Activated CD4-positive, alpha-beta T cell treated with anti-CD3 and anti-CD28 coated beads for 1 hour (primary cell): ENCODE data around the gene DCTN3.

Experiments used
- DNase-seq: peaks from one replicate; pipeline ENCODE4 v3.0.0-alpha.2; 2020

The DCTN3 gene

DNA sequence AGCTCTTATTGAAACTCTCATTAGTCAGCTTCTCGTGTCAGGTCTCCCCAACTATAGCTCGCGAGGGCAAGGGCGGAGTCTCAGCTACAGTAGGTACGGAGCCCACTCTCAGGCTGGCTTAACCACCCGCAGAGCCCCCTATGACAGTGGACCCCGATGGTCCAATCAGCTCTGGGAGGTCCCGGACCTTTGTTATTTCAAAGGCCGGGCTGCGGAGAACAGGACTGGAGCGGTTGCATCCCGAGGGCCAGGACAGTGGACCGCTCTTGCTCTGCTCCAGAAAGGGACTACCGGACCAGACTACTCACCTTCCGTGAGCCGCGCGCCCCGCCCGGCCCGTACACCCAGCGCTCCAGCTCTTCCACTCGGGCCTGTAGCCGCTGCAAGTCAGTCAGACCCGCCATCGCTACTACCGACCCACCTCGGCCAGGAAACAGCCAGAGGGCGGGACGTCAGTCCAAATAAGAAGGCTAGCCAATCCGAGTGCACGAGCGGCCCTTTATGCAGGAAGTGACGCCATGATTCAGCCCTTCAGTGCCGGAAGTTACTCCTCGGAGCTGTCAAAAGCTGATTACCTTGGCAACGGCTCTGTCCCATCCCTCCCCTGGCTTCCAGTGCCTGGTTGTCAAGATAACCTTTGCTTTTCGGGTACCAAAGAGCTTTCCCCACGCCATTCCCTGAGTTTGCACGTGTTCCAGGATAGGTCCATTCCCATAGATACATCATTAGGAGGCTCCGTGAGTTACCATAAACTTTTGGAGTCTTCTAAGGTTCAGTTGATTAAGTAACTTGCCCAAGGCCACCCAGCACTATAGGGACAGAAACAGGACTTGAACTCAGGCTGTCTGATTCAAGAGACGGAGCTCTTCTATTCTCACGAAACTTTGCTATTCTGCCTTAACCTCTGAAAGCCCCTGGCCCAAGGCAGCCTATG lies at the start of gene DCTN3:
TSS of gene DCTN3 (minus strand) at position 435 of the 934 bp plus-strand sequence. CDS start at position 404, 31 bp downstream.
- DNase-seq, result peak; percentile 85

- DNase-seq, result peak; percentile 87
Observed at GRCh38 chr9:34665381-34666250, 45.3 kb upstream of the DCTN3 start.

- DNase-seq, result no peak
Observed at GRCh38 chr9:34665067-34665380, 44.7 kb upstream of the DCTN3 start.

DNA sequence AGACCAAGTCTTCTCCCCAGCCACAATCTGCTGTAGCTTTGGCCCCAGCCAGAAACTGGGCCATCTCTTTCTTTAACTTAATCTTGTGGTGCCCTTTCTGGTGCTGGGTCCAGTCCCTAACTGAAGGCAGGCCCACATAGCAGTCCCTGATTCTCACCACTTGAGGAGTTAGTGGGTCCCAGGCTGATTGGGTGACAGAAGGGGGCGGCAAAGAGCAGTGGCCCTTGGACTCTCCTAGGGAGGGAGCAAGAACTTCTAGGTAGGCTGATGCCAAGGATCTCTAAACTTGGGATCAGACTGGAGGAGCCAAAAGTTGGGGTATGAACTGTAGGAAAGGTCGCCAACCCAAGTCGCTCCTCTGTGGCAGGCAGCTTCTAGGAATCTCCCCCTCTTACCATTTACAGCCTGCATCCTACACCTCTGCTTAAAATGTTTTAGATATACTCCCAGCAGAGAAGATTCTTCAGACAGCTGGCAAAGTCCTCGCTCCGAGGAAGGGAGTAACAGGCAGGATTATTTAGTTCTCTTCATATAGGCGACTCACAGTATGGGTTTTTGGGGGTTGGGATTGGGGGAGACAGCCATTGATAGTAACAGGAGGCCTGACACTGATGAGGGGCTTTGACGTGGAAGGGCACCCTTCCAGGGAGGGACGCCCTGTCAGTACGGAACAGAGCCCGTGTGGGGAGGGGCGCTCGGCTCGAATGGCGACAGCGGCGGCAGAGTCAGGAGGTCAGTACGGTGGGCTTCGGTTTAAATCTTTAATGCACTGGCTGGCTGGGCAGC lies 44.2 kb upstream of the DCTN3 start:
- DNase-seq, result peak; percentile 59

- no peak for DNase-seq
Observed at GRCh38 chr9:34663303-34663605, 43.0 kb upstream of the DCTN3 start.

DNA sequence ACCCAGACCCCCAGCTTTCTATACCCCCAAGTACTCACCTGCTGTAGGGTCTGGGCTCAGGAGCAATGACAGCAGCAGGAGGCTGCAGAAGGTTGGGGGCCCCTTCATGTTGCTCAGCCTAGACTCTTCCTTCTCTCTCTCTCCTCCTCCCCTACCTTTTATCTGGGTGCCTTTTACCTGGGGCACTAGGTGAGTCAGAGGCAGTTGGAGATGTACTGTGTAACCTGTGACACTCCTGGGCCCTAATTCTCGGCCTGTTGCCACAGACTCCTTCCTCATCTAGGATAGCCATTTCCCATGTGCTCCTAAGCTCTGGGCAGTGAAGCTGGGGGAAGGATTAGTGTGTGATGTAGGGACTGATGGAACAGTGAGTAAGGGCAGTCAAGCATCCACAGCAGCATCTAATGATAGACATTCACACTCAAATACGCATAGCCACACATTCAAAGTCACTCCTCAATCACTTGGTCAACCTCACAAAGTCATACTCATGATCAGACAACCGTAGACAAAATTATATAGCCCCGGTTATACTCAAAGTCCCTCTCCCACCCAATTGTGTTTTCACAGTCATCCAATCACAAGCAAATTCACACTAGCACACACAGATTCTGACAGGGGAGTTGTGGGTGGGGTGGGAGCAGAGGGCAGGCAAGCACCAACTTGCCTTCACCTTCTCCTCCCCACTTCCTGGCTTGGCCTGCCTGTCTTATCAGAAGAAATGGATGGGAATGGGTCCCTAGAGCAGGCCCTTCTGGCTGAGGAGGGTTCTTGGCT lies 42.4 kb upstream of the DCTN3 start, which contains the start of gene CCL27:
TSS of gene CCL27 (minus strand) at position 132 of the 777 bp plus-strand sequence. CDS start at position 108, 24 bp downstream.
- DNase-seq, result no peak

DNA sequence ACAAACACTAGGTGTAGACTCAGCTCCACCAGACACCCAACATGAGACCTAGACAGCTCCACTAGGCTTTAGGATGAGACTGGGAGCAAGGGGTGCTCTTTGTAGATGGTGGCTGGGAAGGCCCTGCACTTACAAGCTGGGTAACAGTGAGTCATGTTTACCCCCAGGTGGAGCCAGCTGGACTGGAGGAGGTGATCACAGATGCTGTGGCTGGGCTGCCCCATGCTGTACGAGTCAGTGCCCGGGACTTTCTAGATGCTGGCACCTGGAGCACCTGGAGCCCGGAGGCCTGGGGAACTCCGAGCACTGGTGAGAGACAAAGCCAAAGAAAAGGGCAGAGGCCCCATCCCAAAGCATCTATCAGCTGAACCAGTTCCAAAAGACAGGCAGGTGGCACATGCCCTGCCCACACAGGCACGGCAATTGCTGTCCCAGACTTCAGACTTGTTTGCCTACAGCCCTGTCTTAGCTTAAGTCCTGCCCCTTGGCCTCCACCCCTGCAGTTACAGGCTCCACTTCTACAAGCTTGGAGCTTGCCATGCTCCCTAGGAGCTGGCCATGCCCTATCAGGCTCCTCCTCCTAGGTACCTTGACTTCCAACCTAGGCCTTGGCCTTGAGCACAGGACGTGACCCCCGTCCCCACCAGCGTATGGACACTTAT lies 39.4 kb upstream of the DCTN3 start:
- DNase-seq, result no peak

DNA sequence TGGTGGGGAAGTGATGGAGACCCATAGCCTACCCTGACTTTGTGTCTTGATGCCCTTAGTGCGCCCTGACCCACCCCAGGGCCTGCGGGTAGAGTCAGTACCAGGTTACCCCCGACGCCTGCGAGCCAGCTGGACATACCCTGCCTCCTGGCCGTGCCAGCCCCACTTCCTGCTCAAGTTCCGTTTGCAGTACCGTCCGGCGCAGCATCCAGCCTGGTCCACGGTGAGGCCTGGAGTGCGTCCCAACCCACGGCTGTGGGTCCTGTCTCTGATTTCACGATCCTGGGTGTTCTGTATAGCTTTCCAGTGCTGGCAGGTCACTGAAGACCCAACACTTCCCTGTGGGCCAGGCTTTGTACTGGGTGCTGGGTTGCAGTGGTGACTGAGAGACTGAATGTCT lies 38.2 kb upstream of the DCTN3 start:
- no peak for DNase-seq

DNA sequence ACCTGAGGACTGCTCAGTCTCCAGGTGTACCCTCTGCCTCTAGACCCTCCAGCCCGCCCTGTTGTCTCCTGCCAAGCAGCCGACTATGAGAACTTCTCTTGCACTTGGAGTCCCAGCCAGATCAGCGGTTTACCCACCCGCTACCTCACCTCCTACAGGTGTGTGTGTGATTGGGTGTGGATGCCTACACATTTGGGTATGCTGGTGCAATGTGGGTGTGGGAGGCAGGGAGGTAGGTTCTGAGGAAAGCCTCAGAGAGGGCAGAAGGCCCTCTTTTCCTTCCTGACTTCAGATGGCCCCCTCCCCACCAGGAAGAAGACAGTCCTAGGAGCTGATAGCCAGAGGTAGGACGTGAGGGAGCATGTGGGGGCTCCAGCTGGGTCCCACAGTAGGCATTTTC lies 36.7 kb upstream of the DCTN3 start:
- no peak for DNase-seq

GRCh38 chr9:34655394-34655793 lies 35.1 kb upstream of the DCTN3 start:
- DNase-seq, result no peak

DNA sequence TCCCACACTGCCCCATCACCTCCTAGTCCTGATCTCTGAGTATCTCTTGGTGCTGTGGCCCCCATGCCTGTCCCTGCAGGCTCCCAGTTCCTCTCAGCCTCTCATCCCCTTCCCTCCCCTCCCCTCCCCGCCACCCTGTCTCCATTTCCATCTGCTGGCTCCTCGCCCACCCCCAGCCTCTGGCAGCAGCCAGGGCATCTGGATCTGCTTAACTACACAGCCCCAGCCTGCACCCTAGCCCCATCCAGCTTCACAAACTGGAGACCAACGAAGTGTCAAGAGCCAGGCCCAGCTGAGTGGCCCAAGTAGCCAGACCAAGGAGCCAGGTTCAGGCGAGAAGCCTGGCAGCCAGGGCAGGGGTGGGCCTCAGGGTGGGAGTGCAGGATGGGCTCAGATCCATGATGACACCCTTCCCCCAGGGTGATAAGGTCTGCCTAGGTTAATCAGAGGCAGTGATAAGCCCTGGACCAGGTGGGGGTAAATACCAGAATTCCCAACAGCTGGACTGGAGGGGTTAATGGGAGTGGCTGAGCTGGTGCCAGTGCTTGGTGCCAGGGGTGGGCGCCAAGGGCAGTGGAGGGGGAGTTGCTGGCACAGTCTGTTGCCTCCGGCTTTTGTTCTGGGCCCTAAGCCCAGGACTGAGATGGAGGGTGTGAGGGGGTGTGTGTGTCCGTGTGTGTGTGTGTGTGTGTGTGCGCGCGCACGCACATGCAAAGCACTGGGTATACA lies 34.2 kb upstream of the DCTN3 start:
- DNase-seq, result no peak

DNA sequence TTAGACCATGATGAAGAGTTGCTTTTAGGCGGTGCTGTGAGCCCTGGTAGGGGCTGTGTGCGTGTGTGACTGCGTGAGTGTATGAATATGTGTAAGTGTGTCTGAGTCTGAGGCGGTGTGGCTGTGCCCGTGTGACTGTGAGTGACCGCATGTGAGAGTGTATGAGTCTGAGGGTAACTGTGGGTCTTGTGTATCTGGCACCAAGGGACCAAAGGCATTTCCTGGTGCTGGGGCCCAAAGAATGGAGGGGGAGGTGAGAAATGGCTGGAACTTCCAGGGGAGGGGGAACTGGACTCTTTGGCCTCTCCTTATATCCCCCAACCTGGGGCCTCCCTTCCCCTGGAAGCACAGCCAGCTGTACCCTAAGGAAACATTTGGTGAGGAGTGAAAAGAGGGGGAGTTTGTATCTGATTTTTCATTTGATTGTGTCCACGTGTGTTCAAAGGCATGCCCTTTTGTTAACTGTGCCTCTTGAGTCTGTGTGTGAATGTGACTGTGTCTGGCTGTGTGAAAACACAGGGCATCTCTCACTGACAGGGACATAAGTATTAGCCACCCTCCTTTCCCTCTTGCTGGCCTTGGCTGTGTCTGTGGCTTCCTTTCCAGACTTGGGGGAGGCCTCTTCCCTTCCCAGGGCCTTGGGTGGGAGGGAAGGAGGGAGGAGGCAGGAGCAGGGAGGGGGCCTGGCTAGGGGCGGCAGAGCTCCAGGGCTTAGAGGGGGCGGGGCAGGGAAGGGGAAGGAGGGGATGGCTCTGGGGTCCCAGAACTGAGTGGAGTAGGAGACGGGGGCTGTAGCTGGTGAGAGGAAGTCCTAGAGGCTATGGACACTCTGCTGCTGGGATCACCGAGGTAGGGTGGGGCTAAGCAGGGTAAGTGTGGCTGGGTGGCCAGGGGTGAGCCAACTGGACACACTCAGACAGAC lies 33.1 kb upstream of the DCTN3 start:
- no peak for DNase-seq

GRCh38 chr9:34652602-34653000 lies 32.3 kb upstream of the DCTN3 start:
- no peak for DNase-seq

DNA sequence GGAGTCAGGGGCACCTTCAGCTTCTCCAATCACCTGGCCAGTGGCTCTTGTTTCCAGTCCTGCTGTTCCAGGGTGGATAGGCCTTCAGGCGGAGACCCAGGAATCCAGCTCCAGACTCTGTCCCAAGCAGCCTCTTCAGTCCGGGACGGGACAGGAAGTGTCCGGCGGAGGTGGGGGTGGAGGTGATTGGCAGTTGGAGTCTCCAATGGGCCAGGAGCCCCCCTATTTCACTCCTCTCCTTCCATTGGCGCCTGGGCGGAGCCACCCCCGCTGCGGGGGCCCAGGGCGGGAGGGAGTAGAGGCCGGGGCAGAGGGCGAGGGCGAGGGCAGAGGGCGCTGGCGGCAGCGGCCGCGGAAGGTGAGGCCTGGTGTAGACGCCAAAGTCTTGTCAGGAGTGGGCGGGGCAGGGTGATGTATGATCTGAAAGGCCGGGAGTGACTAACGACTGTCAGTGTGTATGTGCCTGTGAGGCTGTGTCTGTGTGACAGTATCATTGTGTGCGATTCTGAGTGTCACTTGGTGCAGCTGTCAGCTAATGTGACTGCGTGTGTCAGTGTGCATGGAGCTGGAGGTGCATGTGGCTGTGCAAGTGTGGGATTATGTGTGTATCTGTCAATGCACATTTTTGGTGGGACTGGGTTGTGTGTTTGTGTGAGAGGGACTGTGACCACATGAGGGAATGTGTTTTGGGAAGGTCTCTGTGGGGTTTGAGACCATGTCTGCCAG lies 31.7 kb upstream of the DCTN3 start, which contains the start of gene IL11RA:
TSS of gene IL11RA (plus strand) at position 310 of the 726 bp plus-strand sequence. CDS start 3,033 bp downstream, outside the sequence.
- DNase-seq, result no peak

DNA sequence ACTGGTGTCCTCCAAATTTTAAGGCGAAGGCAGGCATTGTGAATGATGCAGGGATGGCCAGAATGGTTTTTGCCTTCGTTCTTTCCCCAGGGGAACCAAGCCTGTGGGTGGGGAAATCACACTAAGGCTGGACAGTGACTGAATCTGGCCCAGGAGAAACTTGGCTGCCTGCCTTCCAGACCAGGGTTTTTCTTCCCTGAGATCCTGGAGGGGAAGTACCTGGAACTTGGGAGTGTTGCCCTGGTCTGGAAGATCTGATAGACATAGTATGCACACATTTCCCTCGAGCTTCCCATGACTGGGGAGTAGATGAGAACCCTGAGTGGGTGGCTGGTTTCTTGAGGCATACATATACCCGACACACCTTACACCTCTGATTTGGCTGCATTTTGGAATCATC lies 31.0 kb upstream of the DCTN3 start:
- no peak for DNase-seq

- DNase-seq, result no peak
Observed at GRCh38 chr9:34650816-34651215, 30.5 kb upstream of the DCTN3 start.

GRCh38 chr9:34648673-34649072 lies 28.4 kb upstream of the DCTN3 start:
- DNase-seq, result no peak

DNA sequence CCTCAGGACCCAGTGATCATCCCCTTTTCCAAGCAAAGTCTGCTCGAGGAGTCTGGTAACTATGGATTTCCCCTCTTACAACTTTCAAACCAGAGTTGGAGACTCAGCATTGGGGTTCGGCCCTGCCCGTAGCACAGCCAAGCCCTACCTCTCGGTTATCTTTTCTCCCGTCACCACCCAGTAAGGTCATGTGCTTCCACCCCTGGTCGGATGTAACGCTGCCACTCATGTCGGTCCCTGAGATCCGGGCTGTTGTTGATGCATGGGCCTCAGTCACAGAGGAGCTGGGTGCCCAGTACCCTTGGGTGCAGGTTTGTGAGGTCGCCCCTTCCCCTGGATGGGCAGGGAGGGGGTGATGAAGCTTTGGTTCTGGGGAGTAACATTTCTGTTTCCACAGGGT lies 27.4 kb upstream of the DCTN3 start:
- no peak for DNase-seq

DNA sequence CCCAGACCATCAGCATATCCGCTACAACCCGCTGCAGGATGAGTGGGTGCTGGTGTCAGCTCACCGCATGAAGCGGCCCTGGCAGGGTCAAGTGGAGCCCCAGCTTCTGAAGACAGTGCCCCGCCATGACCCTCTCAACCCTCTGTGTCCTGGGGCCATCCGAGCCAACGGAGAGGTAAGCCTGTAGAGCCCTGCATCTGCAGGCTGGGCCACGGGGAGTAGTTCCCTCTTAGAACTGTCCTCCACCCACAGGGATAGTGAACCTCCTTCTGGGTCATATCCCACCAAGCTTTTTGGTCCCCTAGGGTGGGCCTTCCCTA lies 26.7 kb upstream of the DCTN3 start:
- DNase-seq, result no peak
